Measurements from ENCODE around the gene ATOSB.

ATOSB gene

DNA sequence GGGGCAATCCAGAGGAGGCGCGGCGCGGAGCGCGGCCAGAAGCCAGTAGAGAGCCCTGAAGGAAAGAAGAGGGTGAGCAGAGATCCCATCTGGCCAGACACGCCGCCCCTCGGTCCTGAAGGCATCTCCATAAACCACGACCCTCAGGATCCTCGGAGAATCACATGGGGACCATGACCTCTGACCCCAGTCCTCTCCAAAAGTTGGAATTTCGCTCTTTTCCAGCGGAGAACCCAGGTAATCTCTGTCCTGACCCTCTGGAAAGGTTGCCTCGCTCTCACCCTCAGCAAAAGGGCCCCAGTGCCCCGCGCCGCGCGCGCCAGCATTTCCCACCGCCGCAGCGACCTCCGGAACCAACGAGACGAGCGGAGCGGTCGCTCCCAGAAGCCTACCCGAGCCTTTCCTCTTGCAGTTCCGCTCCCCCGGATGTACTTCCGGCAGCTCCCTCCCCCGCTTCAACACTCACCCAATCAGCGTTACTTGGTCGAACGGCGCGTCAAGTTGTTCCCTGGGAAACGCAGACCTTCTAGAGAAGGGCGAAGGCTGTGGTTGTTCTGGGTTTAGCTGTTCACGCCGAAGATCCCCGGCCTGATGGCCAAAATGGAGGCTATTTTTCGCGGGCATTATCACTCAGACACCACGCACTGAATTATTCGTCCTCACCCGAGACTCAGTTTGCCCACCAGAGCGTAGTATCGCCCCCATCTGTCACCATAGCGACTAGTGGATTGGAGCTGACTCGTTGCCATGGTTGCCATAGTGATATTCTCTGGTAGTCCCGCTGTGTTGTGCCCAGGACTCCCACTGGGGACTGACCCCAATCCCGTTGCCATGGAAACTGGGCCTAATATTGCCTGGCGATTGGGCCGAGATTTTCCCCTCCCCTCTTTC, 12.6 kb downstream of the ATOSB start, which contains the start of gene STOML2 (continued):
- peak; percentile 38; the same call in 1 of the 2 replicates for TF ChIP-seq KLF17 (tag by site-specific recombination; IDR thresholded peaks at IDR 0.05)
- no peak for TF ChIP-seq ZNF664 (tag by site-specific recombination; IDR thresholded peaks at IDR 0.05)
- TF ChIP-seq ZBTB8A (tag by site-specific recombination; IDR thresholded peaks at IDR 0.05), result peak; percentile 38
- no peak for TF ChIP-seq ZNF121 (tag by site-specific recombination; IDR thresholded peaks at IDR 0.05)
- TF ChIP-seq ZNF76 (tag by site-specific recombination; IDR thresholded peaks at IDR 0.05; ENCODE audit: borderline replicate concordance, low read depth), result peak; percentile 88
- TF ChIP-seq ZNF777 (tag by site-specific recombination; IDR thresholded peaks at IDR 0.05; ENCODE audit: borderline replicate concordance), result no peak
- TF ChIP-seq HOXC10 (CRISPR knock-in tag; IDR thresholded peaks at IDR 0.05), result no peak
- no peak for TF ChIP-seq ZNF704 (tag by site-specific recombination; IDR thresholded peaks at IDR 0.05)
- TF ChIP-seq, protein P1, sequence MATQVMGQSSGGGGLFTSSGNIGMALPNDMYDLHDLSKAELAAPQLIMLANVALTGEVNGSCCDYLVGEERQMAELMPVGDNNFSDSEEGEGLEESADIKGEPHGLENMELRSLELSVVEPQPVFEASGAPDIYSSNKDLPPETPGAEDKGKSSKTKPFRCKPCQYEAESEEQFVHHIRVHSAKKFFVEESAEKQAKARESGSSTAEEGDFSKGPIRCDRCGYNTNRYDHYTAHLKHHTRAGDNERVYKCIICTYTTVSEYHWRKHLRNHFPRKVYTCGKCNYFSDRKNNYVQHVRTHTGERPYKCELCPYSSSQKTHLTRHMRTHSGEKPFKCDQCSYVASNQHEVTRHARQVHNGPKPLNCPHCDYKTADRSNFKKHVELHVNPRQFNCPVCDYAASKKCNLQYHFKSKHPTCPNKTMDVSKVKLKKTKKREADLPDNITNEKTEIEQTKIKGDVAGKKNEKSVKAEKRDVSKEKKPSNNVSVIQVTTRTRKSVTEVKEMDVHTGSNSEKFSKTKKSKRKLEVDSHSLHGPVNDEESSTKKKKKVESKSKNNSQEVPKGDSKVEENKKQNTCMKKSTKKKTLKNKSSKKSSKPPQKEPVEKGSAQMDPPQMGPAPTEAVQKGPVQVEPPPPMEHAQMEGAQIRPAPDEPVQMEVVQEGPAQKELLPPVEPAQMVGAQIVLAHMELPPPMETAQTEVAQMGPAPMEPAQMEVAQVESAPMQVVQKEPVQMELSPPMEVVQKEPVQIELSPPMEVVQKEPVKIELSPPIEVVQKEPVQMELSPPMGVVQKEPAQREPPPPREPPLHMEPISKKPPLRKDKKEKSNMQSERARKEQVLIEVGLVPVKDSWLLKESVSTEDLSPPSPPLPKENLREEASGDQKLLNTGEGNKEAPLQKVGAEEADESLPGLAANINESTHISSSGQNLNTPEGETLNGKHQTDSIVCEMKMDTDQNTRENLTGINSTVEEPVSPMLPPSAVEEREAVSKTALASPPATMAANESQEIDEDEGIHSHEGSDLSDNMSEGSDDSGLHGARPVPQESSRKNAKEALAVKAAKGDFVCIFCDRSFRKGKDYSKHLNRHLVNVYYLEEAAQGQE (tag by site-specific recombination; IDR thresholded peaks at IDR 0.05), result no peak
- peak; percentile 67; the same call in 1 of the 2 replicates for TF ChIP-seq KLF8 (tag by site-specific recombination; IDR thresholded peaks at IDR 0.05)
- peak; percentile 16; the same call in 1 of the 2 replicates for TF ChIP-seq ZNF660 (tag by site-specific recombination; IDR thresholded peaks at IDR 0.05)
- TF ChIP-seq ZNF16 (tag by site-specific recombination; IDR thresholded peaks at IDR 0.05; ENCODE audit: low read depth), result no peak
- TF ChIP-seq ZEB2 (tag by site-specific recombination; IDR thresholded peaks at IDR 0.05), result no peak
- TF ChIP-seq ZNF26 (tag by site-specific recombination; IDR thresholded peaks at IDR 0.05), result no peak
- TF ChIP-seq, protein P2, sequence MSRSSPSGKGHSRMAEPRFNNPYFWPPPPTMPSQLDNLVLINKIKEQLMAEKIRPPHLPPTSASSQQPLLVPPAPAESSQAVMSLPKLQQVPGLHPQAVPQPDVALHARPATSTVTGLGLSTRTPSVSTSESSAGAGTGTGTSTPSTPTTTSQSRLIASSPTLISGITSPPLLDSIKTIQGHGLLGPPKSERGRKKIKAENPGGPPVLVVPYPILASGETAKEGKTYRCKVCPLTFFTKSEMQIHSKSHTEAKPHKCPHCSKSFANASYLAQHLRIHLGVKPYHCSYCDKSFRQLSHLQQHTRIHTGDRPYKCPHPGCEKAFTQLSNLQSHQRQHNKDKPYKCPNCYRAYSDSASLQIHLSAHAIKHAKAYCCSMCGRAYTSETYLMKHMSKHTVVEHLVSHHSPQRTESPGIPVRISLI (tag by site-specific recombination; IDR thresholded peaks at IDR 0.05), result no peak
- TF ChIP-seq KLF9 (tag by site-specific recombination; IDR thresholded peaks at IDR 0.05; ENCODE audit: low read depth), result peak; percentile 37; the same call in 1 of the 2 replicates
- TF ChIP-seq ZFP41 (tag by site-specific recombination; IDR thresholded peaks at IDR 0.05; ENCODE audit: borderline replicate concordance), result no peak
- TF ChIP-seq ZNF404 (tag by site-specific recombination; IDR thresholded peaks at IDR 0.05), result no peak
- no peak for TF ChIP-seq ZNF112 (tag by site-specific recombination; IDR thresholded peaks at IDR 0.05)
- TF ChIP-seq ZNF433 (tag by site-specific recombination; IDR thresholded peaks at IDR 0.05; ENCODE audit: low read depth), result no peak
- peak; percentile 49; the same call in 1 of the 2 replicates for TF ChIP-seq ZNF843 (tag by site-specific recombination; IDR thresholded peaks at IDR 0.05)
- peak; percentile 96 for TF ChIP-seq MYNN (tag by site-specific recombination; IDR thresholded peaks at IDR 0.05; ENCODE audit: borderline replicate concordance)
- TF ChIP-seq ZIC2 (tag by site-specific recombination; IDR thresholded peaks at IDR 0.05), result peak; percentile 53; the same call in 1 of the 2 replicates
- TF ChIP-seq, protein P3, sequence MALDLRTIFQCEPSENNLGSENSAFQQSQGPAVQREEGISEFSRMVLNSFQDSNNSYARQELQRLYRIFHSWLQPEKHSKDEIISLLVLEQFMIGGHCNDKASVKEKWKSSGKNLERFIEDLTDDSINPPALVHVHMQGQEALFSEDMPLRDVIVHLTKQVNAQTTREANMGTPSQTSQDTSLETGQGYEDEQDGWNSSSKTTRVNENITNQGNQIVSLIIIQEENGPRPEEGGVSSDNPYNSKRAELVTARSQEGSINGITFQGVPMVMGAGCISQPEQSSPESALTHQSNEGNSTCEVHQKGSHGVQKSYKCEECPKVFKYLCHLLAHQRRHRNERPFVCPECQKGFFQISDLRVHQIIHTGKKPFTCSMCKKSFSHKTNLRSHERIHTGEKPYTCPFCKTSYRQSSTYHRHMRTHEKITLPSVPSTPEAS (tag by site-specific recombination; IDR thresholded peaks at IDR 0.05), result no peak
- no peak for TF ChIP-seq ZNF148 (tag by site-specific recombination; IDR thresholded peaks at IDR 0.05; ENCODE audit: borderline replicate concordance)
- TF ChIP-seq ZNF48 (tag by site-specific recombination; IDR thresholded peaks at IDR 0.05), result no peak
- no peak for TF ChIP-seq ZNF654 (tag by site-specific recombination; IDR thresholded peaks at IDR 0.05; ENCODE audit: low read depth)
